Amygdala (tissue), 56 donors: Measurements from ENCODE around the gene KCNQ1OT1.

Experiments used
- DNase-seq, 56 donors: peaks; one replicate each; lab custom pipeline; 2025; lab: John Stamatoyannopoulos, UW

KCNQ1OT1 gene

DNA sequence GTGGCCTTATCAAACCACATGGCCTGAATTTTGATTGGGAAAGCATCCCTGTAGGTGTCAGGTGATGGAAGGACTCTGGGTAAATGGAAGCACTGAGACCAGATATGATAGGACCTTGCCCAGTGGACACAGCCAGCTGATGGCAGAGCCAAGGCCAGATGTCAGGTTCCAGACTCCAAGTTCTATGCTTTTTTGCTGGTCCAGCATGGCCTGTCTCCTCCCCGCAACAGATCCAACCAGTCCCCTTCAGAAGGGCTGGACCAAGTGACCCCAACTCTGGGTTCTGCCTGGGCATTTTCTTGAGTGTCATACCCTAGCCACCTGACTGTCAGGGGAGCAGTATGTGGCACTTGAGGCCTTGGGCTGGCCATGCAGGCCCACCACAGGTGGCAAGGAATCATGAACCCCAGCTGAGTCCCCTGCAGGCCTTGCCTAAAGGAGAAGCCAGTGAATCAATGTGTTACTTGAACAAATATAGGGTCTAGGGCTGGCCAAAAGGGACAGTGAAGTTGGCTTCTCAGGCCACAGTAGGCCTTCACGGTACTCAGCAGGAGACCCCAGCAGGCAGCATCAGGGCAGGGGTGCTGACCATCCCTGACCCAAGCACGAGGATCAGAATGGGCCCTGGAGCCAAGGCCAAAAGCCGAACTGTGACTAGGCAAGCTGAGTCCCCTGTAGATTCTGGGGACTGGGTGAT is 27.1 kb downstream of the KCNQ1OT1 start:
- DNase-seq: no peak

DNA sequence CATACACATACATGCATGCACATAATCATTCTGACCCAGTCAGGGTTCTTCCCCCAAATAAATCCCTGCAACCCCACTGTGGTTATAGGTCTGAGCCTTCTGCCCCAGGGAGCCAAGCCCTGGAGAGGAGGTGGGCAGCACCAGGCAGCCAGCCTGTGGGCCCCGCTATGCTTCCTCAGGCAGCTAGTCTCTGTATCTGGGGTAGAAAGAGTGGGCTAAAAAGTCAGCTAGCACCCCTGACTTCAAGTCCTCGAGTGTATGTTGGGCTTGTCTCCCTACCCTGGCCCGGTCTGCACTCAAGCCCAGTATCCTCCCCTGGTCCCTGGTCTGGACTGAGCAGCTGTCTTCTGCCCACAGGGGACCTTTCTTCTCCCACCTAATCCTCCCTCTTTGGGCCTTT is 28.0 kb downstream of the KCNQ1OT1 start:
- DNase-seq: no peak

DNA sequence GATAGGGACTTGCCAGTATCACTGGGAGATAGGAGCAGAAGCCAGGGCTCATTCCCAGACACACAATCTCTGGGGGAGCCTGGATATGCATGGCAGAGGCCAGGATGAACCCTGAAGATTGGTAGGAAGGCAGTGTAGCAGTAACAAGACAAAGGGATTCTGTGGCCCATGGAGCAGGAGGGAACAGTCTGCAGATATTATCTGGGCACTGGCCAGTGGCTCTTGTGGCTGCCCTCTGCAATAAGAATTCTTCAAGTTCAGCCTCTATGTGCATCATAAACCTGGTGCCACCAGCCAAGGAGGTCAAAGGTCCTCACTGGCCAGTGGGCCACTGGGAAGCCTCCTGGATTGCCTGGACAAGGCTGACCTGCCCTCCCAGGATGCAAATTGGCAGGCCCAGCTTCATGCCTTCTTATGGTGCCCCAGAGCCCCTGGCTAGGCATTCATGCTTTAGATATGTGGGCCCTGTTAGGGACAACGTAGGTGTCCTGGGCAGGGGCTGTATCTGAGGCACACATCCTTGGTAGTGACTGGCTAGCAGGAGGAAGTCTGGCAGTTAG is 29.2 kb downstream of the KCNQ1OT1 start:
- DNase-seq: no peak

DNA sequence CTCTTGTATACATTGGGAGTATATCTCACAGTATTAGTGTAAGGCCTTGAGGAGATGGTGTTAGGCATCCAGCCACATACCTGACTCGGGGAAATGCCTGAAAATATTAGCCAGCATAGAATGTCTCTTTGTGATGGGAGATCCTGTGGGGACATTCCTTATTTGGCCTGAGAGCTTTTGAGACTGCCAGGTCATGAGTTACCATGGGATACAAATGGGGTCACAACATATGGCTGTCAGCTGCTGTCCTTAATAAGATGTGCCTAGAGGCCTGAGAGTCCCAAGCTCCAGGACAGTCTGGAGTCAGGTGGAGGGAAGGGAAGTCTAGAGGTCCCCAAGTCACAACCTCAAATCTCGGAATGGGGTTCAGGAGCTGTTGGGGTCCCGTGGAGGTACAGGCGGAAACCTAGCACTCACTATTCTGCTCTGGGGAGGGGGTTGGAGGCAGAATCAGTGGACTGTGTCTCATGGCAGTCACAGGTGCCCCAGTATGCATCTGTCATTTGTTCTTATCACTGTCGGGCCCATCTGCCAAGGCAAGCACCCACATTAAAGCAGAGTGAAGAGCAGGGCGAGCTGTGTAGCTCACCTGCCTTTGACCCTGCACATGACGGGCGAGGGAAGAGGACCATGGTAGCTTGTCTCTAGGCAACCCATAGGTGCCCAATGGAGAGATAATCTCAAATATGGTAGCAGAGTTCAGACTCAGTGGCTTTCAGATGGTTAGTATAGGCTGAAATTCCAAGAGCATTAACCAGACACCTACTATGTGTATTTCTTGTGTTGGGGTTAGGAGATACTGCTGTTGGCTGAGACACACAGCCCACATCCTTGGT is 29.9 kb downstream of the KCNQ1OT1 start:
- no peak for DNase-seq

DNA sequence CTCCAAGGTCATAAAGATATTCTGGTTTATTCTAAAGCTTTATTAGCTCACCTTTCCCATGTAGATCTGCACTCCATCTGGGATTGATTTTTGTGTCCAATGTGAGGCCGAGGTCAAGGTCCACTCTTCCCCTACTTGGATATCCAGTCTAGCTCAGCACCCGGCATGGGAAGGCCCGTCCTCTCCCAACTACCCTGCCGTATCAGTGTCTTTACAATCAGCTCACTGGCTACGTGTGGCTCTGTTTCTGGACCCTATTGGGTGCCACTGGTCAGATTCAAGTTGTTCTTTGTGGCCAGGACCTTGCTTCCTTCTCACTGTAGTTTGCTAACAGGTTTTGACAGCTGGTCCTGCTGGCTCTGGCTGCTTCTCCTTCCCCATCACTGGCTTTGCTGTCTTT is 30.9 kb downstream of the KCNQ1OT1 start:
- no peak for DNase-seq

DNA sequence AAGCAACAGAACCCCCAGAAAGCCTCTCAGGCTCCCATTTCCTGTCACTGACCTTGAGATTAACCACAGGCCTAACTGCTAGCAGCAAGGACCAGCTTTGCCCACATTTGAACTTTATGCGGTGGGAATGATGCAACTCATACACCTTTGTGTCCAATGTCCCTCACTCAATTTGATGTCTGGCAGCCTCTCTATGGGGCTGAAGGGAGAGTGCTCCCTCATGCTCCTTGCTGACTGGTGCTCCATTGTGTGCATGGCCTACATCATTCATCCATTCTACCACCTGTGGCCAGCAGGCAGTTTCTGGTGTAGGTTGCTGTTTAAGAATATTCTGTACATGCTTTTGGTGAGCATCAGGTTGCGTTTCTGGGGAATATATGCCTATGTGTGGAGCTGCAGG is 31.9 kb downstream of the KCNQ1OT1 start:
- no peak for DNase-seq

DNA sequence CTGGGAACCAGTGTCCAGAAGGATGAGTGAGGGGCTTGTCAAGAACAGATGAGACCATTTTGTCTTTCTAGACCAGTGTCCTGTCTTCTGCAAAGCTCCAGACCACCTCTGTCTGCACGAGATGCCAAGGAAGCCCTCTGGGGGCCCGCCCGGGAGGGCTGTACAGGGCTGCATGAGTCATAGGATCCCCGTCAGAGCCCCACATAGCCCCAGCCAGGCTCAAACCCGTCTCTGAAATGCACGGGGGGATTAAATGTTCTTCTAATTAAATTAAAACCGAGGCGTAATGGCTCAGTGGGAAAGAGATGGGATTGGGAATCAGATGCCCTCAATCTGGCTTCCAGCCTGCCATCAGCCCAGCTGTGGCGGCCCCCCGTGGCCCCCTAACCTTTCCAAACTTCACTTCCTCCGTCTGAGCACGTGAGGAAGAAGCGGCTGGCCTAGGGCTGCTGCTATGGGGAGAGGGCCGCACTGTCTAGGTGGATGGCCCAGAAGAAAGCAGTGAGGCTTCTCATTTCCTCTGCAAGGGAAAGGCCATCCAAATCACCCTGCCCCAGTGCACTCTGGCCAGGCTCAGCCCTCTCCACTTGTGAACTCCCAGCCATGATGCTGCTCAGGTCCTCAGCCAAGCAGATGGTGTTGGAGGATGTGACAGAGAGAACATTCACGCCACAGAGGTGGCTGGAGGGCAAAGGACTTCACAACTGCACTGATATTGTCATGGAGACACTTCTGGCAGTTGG is 32.8 kb downstream of the KCNQ1OT1 start:
- DNase-seq: no peak

DNA sequence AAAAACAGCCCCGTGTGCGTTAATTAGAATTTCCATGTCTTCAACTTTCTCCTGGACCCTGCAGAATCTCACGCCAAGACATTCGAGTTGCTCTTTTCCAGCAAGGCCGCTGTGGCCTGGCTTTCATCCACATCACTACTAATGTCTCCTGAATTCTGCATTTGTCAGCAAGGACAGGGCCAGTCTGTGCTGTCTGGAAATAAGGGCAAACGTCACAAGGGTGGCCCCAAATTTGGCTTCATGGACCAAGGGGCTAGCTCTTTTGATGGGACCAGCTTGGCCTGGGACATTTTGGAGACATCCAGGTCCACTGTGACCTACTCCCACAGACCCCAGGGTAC is 33.4 kb downstream of the KCNQ1OT1 start:
- DNase-seq: no peak

DNA sequence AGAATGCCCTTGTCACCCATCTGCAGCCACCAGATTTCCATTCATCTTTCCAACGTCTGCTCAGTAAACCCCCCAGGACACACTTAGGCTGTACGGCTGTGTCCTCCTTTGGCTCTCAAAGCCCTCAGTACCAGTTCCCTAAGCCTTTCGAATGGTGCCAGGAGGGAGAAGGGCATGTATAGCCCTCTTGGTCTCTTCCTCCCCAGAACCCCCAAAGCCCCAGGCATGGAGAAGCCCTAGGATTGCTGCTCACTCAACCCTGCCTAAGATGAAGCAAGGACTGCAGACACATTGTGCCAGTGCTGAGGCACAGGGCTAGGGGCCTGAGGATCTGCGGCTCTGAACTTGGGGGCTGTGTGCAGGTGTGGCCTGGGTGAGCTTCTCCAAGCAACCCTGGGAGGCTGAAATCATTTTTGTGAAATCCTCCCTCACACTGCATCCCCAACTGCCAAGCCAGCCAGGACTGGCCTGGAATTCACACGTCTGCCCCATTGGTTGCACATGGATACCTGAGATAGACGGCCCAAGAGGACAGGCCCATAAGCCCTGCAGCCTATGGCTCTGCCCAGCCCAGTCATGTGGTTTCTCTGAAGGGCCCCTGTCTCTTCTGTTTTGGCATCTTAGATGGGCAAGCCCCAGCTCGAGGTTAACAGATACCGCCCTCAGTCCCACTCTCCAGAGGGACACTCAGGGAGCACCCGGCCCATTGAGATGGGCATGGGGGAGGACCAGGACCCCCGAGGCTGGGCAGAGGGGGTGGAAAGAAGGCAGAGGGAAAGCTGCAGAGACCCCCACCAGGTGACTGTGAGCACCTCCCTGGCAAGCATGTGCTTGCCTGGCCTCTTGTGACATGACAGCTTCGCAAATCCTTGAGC is 34.0 kb downstream of the KCNQ1OT1 start:
- DNase-seq: no peak

DNA sequence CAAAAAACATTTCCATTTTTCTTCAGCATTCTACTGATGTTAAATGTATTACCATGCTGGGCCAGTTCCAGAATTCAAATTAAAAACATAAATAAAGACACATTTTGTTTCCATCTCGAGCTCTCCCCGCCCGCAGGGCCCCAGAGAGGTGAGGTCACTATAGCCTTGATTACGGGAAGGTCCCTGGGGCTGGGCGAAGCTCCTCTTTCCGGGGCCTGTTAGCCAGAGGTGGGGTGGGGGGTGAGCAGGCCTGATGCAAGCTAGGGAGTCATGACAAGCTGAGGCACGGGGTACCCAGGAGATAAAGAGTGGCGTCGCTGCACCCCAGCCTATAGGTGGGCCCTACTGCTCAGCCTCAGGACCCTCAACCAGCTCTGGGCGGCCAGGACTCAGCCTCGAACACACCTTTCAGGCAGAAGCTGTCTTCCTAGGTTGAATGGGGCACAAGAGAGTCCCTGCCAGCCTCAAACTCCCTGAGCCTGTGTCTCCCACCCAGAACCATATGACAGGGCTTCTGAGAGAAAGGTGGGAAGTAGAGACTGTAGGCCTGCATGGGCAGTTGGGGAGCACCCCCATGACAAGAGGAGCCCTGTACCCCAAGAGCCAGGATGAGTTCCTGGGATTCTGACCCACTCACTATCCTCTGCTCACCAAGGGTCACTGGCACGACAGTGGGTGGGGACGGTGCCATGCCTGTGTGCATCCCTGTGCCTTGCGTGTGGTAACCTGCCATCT is 34.8 kb downstream of the KCNQ1OT1 start:
- DNase-seq: no peak

DNA sequence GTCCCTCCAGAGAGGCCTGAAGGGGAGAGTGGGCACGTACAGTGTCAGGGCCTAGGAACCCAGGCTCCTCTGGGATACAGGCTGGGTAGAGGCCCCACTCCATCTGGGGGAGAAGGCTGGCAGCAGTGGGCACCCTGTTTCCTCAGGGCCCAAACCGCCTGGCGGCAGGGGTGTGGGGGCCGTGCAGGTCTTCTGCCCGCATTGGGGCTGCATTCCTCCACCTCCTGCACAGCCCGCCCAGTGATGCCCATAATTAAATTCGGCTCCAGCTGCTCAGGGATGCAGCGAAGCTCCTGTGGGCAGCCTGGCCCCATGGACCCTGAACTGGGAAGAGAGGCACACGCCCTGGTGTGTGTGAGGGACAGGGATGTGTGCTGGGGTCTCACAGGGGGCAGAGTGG is 35.4 kb downstream of the KCNQ1OT1 start:
- DNase-seq: no peak

DNA sequence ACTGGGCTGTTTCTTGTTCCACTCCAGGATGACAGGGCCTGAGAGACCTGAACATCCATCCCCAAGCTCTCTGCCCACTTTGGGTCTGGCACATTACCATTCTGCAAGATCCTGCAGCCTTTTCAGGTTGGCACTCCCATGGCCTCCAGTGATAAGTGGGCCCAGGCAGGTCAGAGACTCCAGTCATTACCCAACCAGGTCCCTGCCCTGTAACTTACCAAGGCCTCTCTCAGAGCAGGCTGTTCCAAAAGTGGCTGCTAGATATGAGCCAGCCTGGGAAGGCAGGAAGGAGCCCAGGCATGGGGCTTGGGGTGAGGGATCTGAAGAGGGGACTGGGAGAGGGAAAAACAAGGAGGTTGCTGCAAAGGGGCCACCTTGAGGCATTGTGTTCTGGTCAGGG is 35.9 kb downstream of the KCNQ1OT1 start:
- no peak for DNase-seq

DNA sequence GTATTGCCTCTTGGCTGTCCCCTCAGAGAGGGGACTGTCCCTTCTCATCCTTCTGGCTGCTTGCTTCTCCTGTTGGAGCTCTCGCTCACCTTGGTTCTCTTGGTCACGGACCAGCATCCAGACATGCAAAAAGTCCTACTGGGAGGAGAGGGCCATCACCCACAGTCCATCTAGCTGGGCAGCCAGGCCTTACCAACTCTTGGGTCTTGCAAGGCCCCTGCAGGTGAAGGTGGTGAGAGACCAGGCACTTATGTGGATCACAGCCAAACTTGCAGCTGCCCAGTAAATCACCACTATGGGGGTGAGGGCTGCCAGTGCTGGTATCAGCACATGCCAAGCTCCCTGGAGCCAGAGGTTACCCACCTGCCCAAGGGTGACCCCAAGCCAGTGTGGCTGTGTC is 36.3 kb downstream of the KCNQ1OT1 start:
- DNase-seq: no peak

DNA sequence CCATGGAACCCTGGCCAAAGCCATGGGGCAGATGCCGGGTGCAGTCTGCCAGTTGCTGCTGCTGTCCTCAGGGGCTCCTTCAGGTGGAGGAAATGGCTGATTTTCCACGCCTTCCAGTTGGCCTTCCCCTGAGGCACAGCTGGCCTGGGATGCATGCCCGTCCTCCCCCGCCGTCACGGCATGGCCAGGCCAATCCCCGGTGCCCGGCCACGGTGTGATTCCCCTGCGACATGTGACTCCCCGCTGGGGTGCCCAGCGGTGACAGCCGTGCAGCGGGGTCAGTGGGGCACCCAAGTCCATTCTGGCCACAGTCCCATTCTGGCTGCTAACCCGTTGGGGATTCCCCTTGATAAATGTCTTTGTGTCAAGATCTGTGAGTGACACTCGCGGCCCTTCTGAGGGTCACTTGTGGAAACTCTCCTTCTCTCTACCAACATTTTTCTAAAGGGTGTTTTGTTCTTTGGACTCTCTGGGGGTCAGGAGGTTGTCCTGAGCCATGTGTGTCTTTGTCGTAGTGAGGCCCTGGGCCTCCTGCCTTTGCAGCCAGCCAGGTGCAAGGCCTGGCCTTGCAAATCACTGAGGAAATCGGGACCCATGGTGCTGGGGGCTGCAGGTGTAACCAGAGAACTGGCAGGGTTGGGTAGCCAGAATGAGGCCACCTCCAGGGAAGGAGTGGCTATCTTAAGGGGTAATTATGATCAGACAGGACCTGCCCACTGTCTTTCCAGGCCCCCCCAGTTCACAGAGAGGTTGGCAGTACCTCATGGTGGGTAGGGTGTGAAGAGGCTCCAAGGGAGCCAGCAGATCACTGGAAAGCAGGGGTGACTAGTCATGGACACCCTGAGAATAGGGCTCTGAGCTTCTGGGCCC is 37.1 kb downstream of the KCNQ1OT1 start:
- DNase-seq: no peak

DNA sequence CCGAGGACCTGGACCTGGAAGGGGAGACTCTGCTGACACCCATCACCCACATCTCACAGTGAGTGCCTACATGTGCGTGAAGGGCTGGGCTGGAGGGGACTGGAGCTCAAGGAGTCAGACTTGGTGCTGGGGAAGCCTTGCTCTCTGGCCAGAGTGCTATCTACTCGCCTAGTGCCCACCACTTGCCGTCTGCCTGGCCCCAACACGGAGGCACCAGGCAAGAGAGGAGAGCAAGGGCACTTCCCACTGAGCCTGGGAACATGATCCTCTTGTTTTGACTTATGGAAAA is 37.8 kb downstream of the KCNQ1OT1 start:
- DNase-seq: no peak

DNA sequence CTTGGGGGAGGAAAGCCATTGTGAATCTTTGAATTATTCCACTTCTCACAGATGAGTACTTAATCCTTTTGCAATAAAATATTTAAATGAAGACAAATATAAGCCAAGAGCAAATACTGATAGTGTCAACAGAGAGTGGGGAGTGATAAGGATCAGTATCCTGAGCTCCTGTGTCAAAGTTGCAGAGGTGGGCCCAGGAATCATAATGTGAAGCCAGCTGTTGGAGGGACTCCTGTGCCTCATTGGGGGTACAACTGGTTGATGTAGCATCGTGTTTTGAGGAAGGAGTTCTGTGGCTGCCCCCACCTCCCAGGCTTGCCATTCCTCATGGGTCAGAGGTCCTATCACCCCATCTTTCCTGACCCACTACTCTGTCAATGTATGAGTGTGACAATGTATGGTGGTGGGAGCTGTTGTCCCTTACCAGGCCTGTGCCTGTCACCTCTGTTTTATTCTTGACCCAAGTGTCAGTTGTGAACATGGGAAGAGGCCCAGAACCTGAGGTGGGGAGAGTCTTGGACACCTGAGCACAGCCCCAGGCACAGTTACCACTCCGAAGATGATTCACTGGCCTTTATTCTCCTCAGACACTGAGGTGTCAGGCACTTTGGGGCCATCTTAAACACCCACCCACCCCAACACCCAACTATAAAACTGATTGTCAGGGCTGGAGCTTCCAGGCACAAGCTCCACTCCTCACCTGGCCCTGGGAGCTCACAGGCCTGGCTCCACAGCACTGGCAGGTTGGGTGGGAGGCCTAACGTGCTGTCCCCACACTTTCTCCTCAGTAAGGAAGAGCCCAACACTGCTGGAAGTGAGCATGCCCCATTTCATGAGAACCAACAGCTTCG is 38.4 kb downstream of the KCNQ1OT1 start:
- DNase-seq: no peak

DNA sequence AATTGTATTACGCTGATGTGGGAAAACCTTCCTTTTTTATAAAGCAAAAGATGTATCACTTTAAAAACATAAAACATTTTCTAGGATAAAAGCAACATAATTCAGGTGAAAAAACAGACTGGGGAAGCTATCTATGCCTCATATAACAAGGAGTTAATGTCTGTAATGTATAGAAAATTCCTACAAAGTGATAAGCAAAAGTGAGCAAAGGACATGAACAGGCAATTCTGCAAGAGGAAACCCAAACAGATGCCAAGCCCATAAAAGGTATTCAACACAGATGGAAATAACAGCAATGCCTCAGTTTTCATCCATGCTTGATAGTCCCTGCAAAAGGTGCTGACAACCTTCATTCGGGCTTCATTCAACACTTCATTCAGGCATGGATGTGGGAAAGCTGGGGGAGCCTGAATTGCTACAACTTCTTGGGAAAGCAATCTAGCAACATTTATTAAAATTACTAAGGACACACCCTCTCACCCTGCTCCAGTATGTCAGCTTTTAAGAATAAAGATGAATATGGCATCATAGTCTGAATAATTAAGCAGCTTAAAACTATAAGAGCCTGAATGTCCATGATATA is 39.3 kb downstream of the KCNQ1OT1 start:
- no peak for DNase-seq
